ENCODE results near the gene PI4K2A. TPM values are rescaled to one million over a fixed set of nuclear protein-coding genes. Genes with fewer than 3 reads are reported as not detected.

The PI4K2A gene
- total RNA-seq, result 10 to 100 TPM; 13.8 to 15.9 TPM
- long read RNA-seq, donor 1, full-length matches to known transcripts, result 6 of 8 reads
- long read RNA-seq, donor 1, partial matches to known transcripts, result 1 of 8 reads
- long read RNA-seq, donor 1, other reads (novel, unspliced or antisense), result 1 of 8 reads
- long read RNA-seq, donor 2, partial matches to known transcripts, result 3 of 15 reads
- long read RNA-seq, donor 2, other reads (novel, unspliced or antisense), result 12 of 15 reads

- intact Hi-C loops (cut with DNase I), result no loop called here
- peak; percentile 100 for DNase-seq (ENCODE audit: low spot score)
Observed at GRCh38 chr10:97640174-97640867, at the start of gene PI4K2A. Gene PI4K2A, plus strand, starts transcription at chr10:97640671. Its CDS starts 72 bp downstream, at chr10:97640743.

DNA sequence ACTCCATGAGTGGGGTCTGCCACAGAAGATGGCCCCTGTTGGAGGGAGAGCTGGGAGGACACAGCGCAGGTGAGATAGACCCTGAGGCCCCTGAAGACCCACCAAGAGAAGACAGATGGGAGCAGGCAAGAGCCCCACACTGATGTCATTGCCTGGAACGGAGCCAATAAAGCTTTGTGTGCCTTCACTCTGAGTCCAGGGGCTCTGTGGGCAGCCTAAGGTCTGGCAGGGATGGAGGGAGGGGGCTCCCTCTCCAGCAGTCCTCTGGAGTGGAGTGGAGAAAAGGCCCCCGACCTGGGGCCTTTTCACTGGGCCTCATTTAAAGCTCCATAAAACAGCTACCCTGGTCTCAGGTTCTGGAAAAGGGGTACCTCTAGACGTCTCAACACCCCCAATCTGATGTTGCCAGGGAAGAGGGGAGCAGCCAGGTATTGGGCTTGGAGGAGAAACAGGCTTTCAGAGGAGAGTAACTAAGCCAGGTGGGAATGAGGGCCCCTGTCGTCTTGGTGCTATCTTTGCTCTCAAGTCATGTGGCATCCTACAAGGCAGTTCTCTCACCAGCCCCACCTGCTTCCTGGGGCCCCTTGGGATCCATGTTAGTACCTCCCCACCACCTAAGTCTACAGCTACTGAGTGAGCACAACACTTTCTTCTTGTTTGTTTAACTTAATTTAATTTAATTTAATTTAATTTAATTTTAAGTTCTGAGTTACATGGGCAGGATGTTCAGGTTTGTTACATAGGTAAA lies 49.5 kb upstream of the PI4K2A start:
- intact Hi-C loops (cut with DNase I), result no loop called here
- DNase-seq (ENCODE audit: low spot score), result no peak

GRCh38 chr10:97593421-97593820 lies 47.0 kb upstream of the PI4K2A start:
- no peak for DNase-seq (ENCODE audit: low spot score)

DNA sequence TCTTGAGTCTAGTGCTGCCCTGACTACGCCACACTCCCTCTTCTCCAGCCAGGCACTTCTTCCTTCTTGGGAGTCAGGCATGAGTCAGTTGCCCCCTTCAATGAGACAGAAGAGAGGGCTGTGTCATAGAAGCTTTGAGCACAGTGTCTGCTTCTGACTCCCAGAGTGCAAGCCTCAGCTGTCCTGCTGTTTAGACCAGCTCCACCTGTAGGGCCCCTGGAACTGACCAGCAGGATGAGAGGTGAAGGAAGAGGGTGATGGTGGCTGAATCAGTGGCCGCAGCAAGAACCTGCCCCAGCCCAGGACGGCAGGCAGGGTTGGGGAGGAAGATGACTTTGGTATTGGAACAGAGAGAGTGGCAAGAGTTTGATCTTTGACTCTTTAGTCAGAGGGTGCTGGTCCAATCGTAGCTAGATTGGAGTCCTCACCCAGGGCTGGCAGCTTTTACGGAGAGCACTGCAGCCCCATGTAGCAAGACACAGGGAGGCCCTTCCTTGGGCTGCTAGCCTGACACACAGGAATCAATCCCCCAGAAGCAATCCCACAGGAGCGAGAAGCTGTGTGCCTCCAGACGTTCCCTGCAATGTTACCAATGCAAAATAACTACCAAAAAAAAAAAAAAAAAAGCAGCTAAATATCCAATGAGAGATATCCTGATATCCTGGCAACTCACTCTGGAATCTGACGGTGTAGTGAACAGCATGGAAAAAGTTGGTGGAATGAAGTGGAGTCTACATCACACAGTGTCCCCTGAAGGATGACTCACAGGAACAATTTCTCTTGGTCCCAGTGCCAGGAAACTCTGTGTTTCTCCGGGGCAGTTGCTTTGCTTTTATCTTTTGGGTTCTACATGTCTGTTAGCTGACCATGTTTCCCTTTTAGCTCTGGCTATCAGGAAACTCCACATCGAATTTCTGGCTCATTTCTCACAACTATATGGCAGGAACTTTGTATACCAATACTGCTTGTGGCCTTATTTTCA lies 44.1 kb upstream of the PI4K2A start:
- DNase-seq (ENCODE audit: low spot score), result no peak
- intact Hi-C loops (cut with DNase I), result no loop called here

More at GRCh38 chr10:97593421-97593820, 47.0 kb upstream of the PI4K2A start:
- intact Hi-C loops (cut with DNase I), result no loop called here

- DNase-seq (ENCODE audit: low spot score), result no peak
- intact Hi-C loops (cut with DNase I), result no loop called here
Observed at GRCh38 chr10:97597778-97598177, 42.7 kb upstream of the PI4K2A start.

- no peak for DNase-seq (ENCODE audit: low spot score)
- intact Hi-C loops (cut with DNase I), result no loop called here
Observed at GRCh38 chr10:97598407-97599271, 41.8 kb upstream of the PI4K2A start.

DNA sequence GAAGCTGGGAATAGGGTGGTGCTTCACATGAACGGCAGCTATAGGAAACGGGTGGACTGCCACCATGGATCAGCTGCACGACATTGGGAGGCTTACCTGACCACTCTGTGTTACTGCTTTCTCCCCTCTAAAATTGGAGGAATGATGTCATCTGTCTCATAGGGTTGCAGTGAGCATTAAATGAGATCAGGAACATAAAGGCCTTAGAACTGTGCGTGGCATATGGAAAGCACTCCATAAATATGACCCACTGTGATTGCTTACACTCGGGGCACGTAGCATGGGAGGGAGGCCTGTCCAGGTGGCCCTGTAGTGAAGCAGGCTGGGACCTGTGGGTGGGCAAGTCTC lies 41.2 kb upstream of the PI4K2A start:
- no peak for DNase-seq (ENCODE audit: low spot score)
- intact Hi-C loops (cut with DNase I), result no loop called here

- no peak for DNase-seq (ENCODE audit: low spot score)
- intact Hi-C loops (cut with DNase I), result no loop called here
Observed at GRCh38 chr10:97600616-97601015, 39.9 kb upstream of the PI4K2A start.

GRCh38 chr10:97601268-97602215 lies 38.9 kb upstream of the PI4K2A start:
- no peak for DNase-seq (ENCODE audit: low spot score)
- intact Hi-C loops (cut with DNase I), result no loop called here

- DNase-seq (ENCODE audit: low spot score), result no peak
- intact Hi-C loops (cut with DNase I), result no loop called here
Observed at GRCh38 chr10:97607095-97607636, 33.3 kb upstream of the PI4K2A start.

DNA sequence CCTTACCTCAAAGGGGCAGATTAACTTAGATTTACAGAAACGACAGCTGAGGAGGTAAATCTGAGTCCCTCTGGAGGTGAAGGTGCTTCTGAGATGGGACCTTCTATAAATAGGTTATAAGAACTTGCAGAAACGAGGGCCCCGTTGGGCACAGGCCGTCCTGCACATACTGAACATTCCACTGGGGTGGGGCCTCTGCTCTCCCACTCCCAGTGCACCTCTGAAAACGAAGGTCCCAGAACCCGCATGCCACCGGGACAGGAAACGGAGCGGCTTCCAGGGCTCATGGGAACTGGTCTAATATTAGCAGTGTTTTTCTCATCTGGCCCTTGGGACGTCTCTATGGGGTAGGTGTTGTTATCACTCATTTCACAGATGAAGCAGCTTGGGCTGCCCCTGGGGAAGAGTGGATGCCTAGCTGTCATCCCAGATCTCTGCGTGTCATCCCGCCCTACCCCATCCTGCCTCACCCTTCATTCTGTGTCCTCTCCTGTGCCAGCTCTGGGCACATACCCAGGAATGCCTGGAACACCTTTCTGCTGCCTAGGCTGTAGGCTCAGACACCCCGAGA lies 31.4 kb upstream of the PI4K2A start:
- DNase-seq (ENCODE audit: low spot score), result no peak
- intact Hi-C loops (cut with DNase I), result no loop called here

GRCh38 chr10:97611473-97611872 lies 29.0 kb upstream of the PI4K2A start:
- DNase-seq (ENCODE audit: low spot score), result no peak
- intact Hi-C loops (cut with DNase I), result loop anchor here (2.0 to 5.0 kb wide), 2 partner anchors 39 kb away; partner anchors contain the start of gene ANKRD2 (in 2 of the 2)

- DNase-seq (ENCODE audit: low spot score), result peak; percentile 15
- intact Hi-C loops (cut with DNase I), result loop anchor here in 1 of 2 donors (5.0 kb wide), 1 partner anchor 40 kb away; the partner anchor contains the start of gene ANKRD2
Observed at GRCh38 chr10:97612386-97612785, 28.1 kb upstream of the PI4K2A start.

- no peak for DNase-seq (ENCODE audit: low spot score)
- intact Hi-C loops (cut with DNase I), result no loop called here
Observed at GRCh38 chr10:97618285-97618684, 22.2 kb upstream of the PI4K2A start.

- DNase-seq (ENCODE audit: low spot score), result no peak
- intact Hi-C loops (cut with DNase I), result no loop called here
Observed at GRCh38 chr10:97618733-97619132, 21.7 kb upstream of the PI4K2A start.

DNA sequence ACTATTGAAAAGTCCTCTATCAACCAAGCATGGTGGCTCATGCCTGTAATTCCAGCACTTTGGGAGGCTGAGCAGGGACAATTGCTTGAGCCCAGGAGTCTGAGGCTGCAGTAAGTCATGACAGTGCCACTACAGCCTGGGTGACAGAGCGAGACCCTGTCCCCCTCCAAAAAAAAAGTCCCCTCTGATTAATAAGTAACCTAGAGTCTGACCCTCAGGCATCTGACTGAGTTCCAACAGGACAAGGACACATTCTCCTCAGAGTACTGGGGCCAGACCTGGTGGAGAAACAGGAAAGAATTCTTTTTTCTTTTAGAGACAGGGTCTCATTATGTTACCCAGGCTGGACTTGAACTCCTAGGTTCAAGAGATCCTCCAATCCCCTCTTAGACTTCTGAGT lies 17.2 kb upstream of the PI4K2A start:
- intact Hi-C loops (cut with DNase I), result no loop called here
- no peak for DNase-seq (ENCODE audit: low spot score)

GRCh38 chr10:97627731-97628130 lies 12.7 kb upstream of the PI4K2A start:
- no peak for DNase-seq (ENCODE audit: low spot score)
- intact Hi-C loops (cut with DNase I), result no loop called here

Measured in posterior vena cava (tissue), 2 donors.